GM12878 (cell line): ENCODE results near the gene PRDM16. TPM values are rescaled to one million over a fixed set of nuclear protein-coding genes. Genes with fewer than 3 reads are reported as not detected.

ENCODE experiments used
- ATAC-seq: fragments of 200-7000 bp; cut with Tn5 transposase; 3 replicates; pipeline ENCODE4 v1.9.1; 2020; ENCODE audit warnings: mild to moderate bottlenecking, moderate library complexity
- BruUV-seq: library from RNA; stranded (reverse); fragments of 400-500 nt; replicated peaks from 2 replicates; lab custom pipeline; 2021; lab: Mats Ljungman, UMichigan
- CTCF ChIA-PET: fragments of 300-600 bp; sonication (Branson Sonifier 250); formaldehyde crosslinking; extraction: SDS; loops from one replicate; lab custom pipeline; 2021; ENCODE audit warnings: inconsistent platforms; lab: Yijun Ruan, JAX
- POLR2A ChIA-PET: fragments of 350-600 bp; formaldehyde crosslinking; extraction: SDS; loops from one replicate; lab custom pipeline; 2021; ENCODE audit warnings: inconsistent platforms; lab: Charles Lee
- RAD21 ChIA-PET: fragments of 300-600 bp; sonication (Branson Sonifier 250); formaldehyde crosslinking; loops from one replicate; lab custom pipeline; 2023; ENCODE audit warnings: antibody characterized with exemption; ENCODE audit not compliant: unreplicated experiment; lab: Charles Lee
- SMC1A ChIA-PET: fragments of 300-600 bp; sonication (Branson Sonifier 250); formaldehyde crosslinking; loops from one replicate; lab custom pipeline; 2023; ENCODE audit not compliant: unreplicated experiment, uncharacterized antibody; lab: Charles Lee
- DNase-seq: peaks from one replicate; pipeline ENCODE4 v3.0.0-alpha.2; 2011; ENCODE audit warnings: low read depth, low spot score
- FAIRE-seq: peaks from 3 replicates; lab custom pipeline; 2011; peaks lifted over from hg19 to GRCh38; lab: Jason Lieb, UNC
- H2AFZ ChIP-seq: 2 replicates; pipeline ENCODE4 v1.6.0; 2011; ENCODE audit warnings: low read depth, low read length, control low read depth; ENCODE audit not compliant: control insufficient read depth
- H3K27ac ChIP-seq: 2 replicates; pipeline ENCODE4 v1.5.1; 2011; ENCODE audit warnings: control low read depth; ENCODE audit not compliant: control insufficient read depth, insufficient read depth
- H3K27me3 ChIP-seq, 2 experiments: replicated peaks in 1 of 2; 2 replicates each; pipeline versions ENCODE4 v1.6.0 to v1.6.1; 2011; ENCODE audit warnings: low read length in 1 of 2; ENCODE audit not compliant: control insufficient read depth in 2 of 2, insufficient read depth in 2 of 2
- H3K36me3 ChIP-seq, 2 experiments: 2 replicates each; pipeline ENCODE4 v1.5.1; 2011; ENCODE audit warnings: low read length in 1 of 2; ENCODE audit not compliant: control insufficient read depth in 2 of 2, insufficient read depth in 2 of 2
- H3K4me1 ChIP-seq: 2 replicates; pipeline ENCODE4 v1.6.1; 2011; ENCODE audit warnings: mild to moderate bottlenecking, low read length, moderate library complexity, mixed read lengths; ENCODE audit not compliant: control insufficient read depth, insufficient read depth
- H3K4me2 ChIP-seq: 2 replicates; pipeline ENCODE4 v1.6.0; 2011; ENCODE audit warnings: control low read depth; ENCODE audit not compliant: control insufficient read depth, insufficient read depth
- H3K4me3 ChIP-seq: fragments of 200-600 bp; sonication (generic); 2 replicates; pipeline ENCODE4 v1.5.1; 2016
- H3K79me2 ChIP-seq: 2 replicates; pipeline ENCODE4 v1.6.0; 2011; ENCODE audit warnings: low read length; ENCODE audit not compliant: control insufficient read depth, insufficient read depth
- H3K9ac ChIP-seq: 2 replicates; pipeline ENCODE4 v1.8.0; 2011; ENCODE audit warnings: low read length, control low read depth, mixed read lengths; ENCODE audit not compliant: control insufficient read depth, insufficient read depth
- H3K9me3 ChIP-seq: replicated peaks from 3 replicates; pipeline ENCODE4 v1.5.1; 2011; ENCODE audit warnings: mild to moderate bottlenecking, low read length; ENCODE audit not compliant: control insufficient read depth, insufficient read depth
- H4K20me1 ChIP-seq: 2 replicates; pipeline ENCODE4 v1.6.0; 2011; ENCODE audit not compliant: control insufficient read depth, insufficient read depth
- BHLHE40 ChIP-seq, 2 experiments: fragments of 450-650 bp in 1 of 2; IDR thresholded peaks; 2 replicates each; pipeline ENCODE4 v1.6.1; 2011 to 2017; ENCODE audit warnings: low read depth in 2 of 2, borderline replicate concordance in 1 of 2, improper control_type of control experiment in 1 of 2, low read length in 1 of 2, mild to moderate bottlenecking in 1 of 2
- DPF2 ChIP-seq: fragments of 450-650 bp; IDR thresholded peaks from 2 replicates; pipeline ENCODE4 v1.6.1; 2017; ENCODE audit warnings: mild to moderate bottlenecking
- MEF2B ChIP-seq: fragments of 450-650 bp; IDR thresholded peaks from 2 replicates; pipeline ENCODE4 v1.6.1; 2018; ENCODE audit warnings: mild to moderate bottlenecking, moderate library complexity; ENCODE audit not compliant: partially characterized antibody, poor library complexity, severe bottlenecking
- NBN ChIP-seq: fragments of 450-650 bp; IDR thresholded peaks from 2 replicates; pipeline ENCODE4 v1.6.1; 2016
- RAD21 ChIP-seq: IDR thresholded peaks from 2 replicates; pipeline ENCODE4 v1.6.1; 2011; ENCODE audit warnings: mild to moderate bottlenecking, low read depth, low read length, moderate library complexity; ENCODE audit not compliant: insufficient read depth
- RB1 ChIP-seq: fragments of 450-650 bp; formaldehyde crosslinking; IDR thresholded peaks from 2 replicates; pipeline ENCODE4 v1.6.1; 2017; ENCODE audit warnings: mild to moderate bottlenecking, borderline replicate concordance
- SREBF2 ChIP-seq: IDR thresholded peaks from 2 replicates; pipeline ENCODE4 v1.6.1; 2012; ENCODE audit warnings: mild to moderate bottlenecking, low read length
- SUPT20H ChIP-seq: IDR thresholded peaks from 2 replicates; pipeline ENCODE4 v1.6.1; 2011; ENCODE audit warnings: low read depth, mild to moderate bottlenecking, low read length, moderate library complexity, borderline replicate concordance; ENCODE audit not compliant: control insufficient read depth
- TCF3 ChIP-seq: IDR thresholded peaks from 2 replicates; pipeline ENCODE4 v1.6.1; 2012; ENCODE audit warnings: low read depth, mild to moderate bottlenecking, low read length, borderline replicate concordance; ENCODE audit not compliant: insufficient read depth
- ZNF217 ChIP-seq: fragments of 450-650 bp; IDR thresholded peaks from 2 replicates; pipeline ENCODE4 v1.6.1; 2017; ENCODE audit warnings: antibody characterized with exemption, mild to moderate bottlenecking
- ZZZ3 ChIP-seq: IDR thresholded peaks from 2 replicates; pipeline ENCODE4 v1.6.1; 2011; ENCODE audit warnings: low read depth; ENCODE audit not compliant: control insufficient read depth, insufficient read length
- WGBS: methylation state at CpG from one replicate; pipeline ENCODE4 v1.1.6; 2016; ENCODE audit warnings: low lambda C conversion rate; ENCODE audit not compliant: insufficient replicate concordance, insufficient coverage; ENCODE audit errors: missing lambda C conversion rate; 5-methylcytosine and 5-hydroxymethylcytosine counted together
- in situ Hi-C: fragments of 300-500 bp; cut with MboI; formaldehyde crosslinking; loops from 9 replicates; pipeline ENCODE4 v1.14.3; 2018; ENCODE audit warnings: mixed read lengths
- intact Hi-C: fragments of 100-400 bp; cut with micrococcal nuclease; formaldehyde crosslinking; loops from one replicate; pipeline ENCODE4 v1.14.2; 2022; ENCODE audit not compliant: unreplicated experiment
- polyA plus RNA-seq, 11 experiments: library from polyadenylated mRNA; depleted of rRNA in 4 of 11; unstranded in 6 of 11; stranded (reverse) in 5 of 11; fragments of >200 nt; fragmentation: Nextera tagmentation in 4 of 11; fragmentation: Illumina TruSeq in 1 of 11; extraction: Ambion mirVana in 4 of 11; extraction: Trizol in 1 of 11; gene quantifications; 1 replicate in 1 of 11; 2 replicates in 10 of 11; pipeline versions ENCODE4 v1.2.1 to v1.2.3, GENCODE V29; 2011 to 2016; ENCODE audit warnings: inconsistent platforms in 2 of 11, missing spikeins in 2 of 11, low read depth in 1 of 11
- total RNA-seq, 4 experiments: library from RNA; depleted of rRNA in 3 of 4; stranded (reverse); fragments of >200 nt in 3 of 4; fragmentation: Illumina TruSeq in 1 of 4; extraction: Trizol in 1 of 4; gene quantifications; 2 replicates each; pipeline versions ENCODE4 v1.2.1 to v1.2.3, GENCODE V29; 2013 to 2021
- TF ChIP-seq, protein P1 (sequence below): fragments of 450-650 bp; IDR thresholded peaks from 2 replicates; pipeline ENCODE4 v1.6.1; 2017; ENCODE audit warnings: low read depth, mild to moderate bottlenecking, moderate library complexity
- TF ChIP-seq, protein P2 (sequence below): fragments of 450-650 bp; IDR thresholded peaks from 2 replicates; pipeline ENCODE4 v1.6.1; 2017; ENCODE audit warnings: mild to moderate bottlenecking, low read depth, inconsistent platforms; ENCODE audit not compliant: poor library complexity, severe bottlenecking

PRDM16 gene
- total and polyA plus RNA-seq, 10 of the 15 experiments (the other 5 are each of a cell fraction or from before 2014, with no cell fraction given), result 0.03 TPM; not detected in 9

DNA sequence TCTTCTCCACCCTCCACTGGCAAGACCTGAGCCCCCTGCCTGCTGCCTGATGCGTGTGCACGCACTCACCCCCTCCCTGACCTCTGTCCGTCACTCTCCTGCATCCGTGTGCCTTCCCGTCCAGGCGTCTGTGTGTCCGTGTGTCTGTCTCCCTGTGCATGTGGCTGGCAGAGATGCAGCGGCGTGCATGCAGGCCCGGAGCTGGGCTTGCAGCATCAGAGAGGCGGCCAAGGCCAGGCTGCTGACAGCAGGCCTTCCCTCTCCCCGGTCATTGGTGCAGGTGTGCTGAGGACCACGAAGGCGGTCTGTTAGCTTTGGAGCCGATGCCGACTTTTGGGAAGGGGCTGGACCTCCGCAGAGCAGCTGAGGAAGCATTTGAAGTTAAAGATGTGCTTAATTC is 362.7 kb downstream of the PRDM16 start (continued):
- no peak for TF ChIP-seq SUPT20H
- no peak for TF ChIP-seq DPF2
- TF ChIP-seq, protein P1, sequence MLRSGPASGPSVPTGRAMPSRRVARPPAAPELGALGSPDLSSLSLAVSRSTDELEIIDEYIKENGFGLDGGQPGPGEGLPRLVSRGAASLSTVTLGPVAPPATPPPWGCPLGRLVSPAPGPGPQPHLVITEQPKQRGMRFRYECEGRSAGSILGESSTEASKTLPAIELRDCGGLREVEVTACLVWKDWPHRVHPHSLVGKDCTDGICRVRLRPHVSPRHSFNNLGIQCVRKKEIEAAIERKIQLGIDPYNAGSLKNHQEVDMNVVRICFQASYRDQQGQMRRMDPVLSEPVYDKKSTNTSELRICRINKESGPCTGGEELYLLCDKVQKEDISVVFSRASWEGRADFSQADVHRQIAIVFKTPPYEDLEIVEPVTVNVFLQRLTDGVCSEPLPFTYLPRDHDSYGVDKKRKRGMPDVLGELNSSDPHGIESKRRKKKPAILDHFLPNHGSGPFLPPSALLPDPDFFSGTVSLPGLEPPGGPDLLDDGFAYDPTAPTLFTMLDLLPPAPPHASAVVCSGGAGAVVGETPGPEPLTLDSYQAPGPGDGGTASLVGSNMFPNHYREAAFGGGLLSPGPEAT, result no peak

DNA sequence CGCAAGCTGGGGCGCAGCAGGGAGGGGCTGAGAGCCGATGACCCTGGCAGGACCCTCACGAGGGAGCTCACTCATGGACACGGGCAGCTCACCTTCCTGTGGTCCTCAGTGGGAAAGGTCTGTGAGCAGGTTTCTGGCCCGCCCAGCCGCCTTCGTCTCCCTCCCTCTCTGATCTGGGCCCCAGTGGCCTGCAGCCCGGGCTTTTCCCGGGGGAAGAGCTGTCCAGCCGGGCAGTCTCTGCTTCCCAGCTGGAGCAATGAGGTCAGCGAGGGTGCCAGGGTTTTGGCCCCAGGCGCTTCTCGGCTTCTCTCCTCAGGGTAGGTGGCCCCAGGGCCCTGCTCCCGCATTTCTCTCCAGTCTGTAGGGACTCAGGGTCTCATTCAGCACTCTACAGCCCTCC is 363.3 kb downstream of the PRDM16 start:
- H3K4me3 ChIP-seq, result no peak overlapping the region
- H3K9me3 ChIP-seq, result no peaks in the 10 kb centered on the region
- ChIA-PET RAD21 (no interaction called here), CTCF (no interaction called here), SMC1A (no interaction called here), POLR2A (no interaction called here)
- no peaks in the 10 kb centered on the region for H4K20me1 ChIP-seq
- FAIRE-seq (no peak), ATAC-seq (no peak), DNase-seq (no peak)
- no peaks in the 10 kb centered on the region for H3K27me3 ChIP-seq
- H3K4me2 ChIP-seq, result no peak overlapping the region
- no peak overlapping the region for H2AFZ ChIP-seq
- no peak overlapping the region for H3K9ac ChIP-seq
- 31% methylated on average over 15 of the region's 15 CpGs for WGBS
- H3K36me3 ChIP-seq, result no peaks in the 10 kb centered on the region
- BruUV-seq, result no TSS peak
- H3K27ac ChIP-seq, result no peak overlapping the region
- no peak for TF ChIP-seq SREBF2
- H3K4me1 ChIP-seq, result no peaks in the 10 kb centered on the region
- in situ Hi-C loops (loop anchor here (10.0 kb wide), 1 partner anchor 58 kb away; no protein-coding TSS in a partner anchor), intact Hi-C loops (no loop called here)
- no peaks in the 10 kb centered on the region for H3K79me2 ChIP-seq

DNA sequence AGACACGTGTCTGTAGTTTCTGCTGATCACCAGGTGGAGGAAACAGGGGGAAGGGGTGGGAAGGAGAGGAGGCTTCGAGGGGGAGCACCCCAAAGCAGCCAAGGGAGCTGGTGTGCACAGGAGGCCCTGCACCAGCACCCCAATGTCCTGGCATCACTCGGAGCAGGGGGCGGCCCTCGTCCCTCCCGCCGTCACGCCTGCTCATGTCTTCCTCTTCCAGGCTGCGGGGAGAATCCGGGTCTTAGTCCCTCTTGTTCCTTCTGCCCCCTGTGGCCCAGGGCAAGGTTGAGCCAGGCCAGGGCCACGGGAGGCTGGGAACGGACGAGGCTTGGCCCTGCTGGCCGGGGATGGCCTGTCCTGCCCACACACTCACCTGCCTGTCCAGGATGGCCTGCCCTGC is 364.1 kb downstream of the PRDM16 start:
- Histone ChIP-seq H3K9ac (no peak overlapping the region), H3K9me3 (no peaks in the 10 kb centered on the region), H3K79me2 (no peaks in the 10 kb centered on the region), H2AFZ (no peak overlapping the region), H3K4me2 (no peak overlapping the region), H3K36me3 (no peaks in the 10 kb centered on the region), H3K27ac (no peak overlapping the region), H3K27me3 (no peaks in the 10 kb centered on the region), H3K4me3 (no peak overlapping the region), H3K4me1 (no peaks in the 10 kb centered on the region), H4K20me1 (no peaks in the 10 kb centered on the region)
- 40% methylated on average over 14 of the region's 14 CpGs for WGBS
- ChIA-PET RAD21 (no interaction called here), POLR2A (no interaction called here), SMC1A (no interaction called here), CTCF (no interaction called here)
- ATAC-seq, result no peak
- no peak for FAIRE-seq
- no TSS peak for BruUV-seq
- in situ Hi-C loops, result loop anchor here (10.0 kb wide), 1 partner anchor 58 kb away; no protein-coding TSS in a partner anchor
- intact Hi-C loops, result no loop called here
- no peak for DNase-seq
- TF ChIP-seq NBN (no peak), RB1 (no peak), RAD21 (no peak), ZZZ3 (no peak), ZNF217 (no peak), BHLHE40 (IDR thresholded peaks at IDR 0.05; ENCODE audit: borderline replicate concordance in 1 of 2, low read depth in 2 of 2, low read length in 1 of 2) (no peak), TCF3 (no peak), MEF2B (no peak)
- TF ChIP-seq, protein P2, sequence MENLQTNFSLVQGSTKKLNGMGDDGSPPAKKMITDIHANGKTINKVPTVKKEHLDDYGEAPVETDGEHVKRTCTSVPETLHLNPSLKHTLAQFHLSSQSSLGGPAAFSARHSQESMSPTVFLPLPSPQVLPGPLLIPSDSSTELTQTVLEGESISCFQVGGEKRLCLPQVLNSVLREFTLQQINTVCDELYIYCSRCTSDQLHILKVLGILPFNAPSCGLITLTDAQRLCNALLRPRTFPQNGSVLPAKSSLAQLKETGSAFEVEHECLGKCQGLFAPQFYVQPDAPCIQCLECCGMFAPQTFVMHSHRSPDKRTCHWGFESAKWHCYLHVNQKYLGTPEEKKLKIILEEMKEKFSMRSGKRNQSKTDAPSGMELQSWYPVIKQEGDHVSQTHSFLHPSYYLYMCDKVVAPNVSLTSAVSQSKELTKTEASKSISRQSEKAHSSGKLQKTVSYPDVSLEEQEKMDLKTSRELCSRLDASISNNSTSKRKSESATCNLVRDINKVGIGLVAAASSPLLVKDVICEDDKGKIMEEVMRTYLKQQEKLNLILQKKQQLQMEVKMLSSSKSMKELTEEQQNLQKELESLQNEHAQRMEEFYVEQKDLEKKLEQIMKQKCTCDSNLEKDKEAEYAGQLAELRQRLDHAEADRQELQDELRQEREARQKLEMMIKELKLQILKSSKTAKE, result no peak
